AG04450 (cell line): ENCODE measurements around the gene SMPX. TPM values are rescaled to one million over a fixed set of nuclear protein-coding genes. Genes with fewer than 3 reads are reported as not detected.

Experiments used
- CTCF ChIA-PET: fragments of 300-600, 350-600 bp; formaldehyde crosslinking; extraction: SDS; loops from one replicate; lab custom pipeline; 2022; ENCODE audit warnings: antibody characterized with exemption, inconsistent platforms; lab: Charles Lee
- POLR2A ChIA-PET: fragments of 350-600 bp; formaldehyde crosslinking; extraction: SDS; loops from one replicate; lab custom pipeline; 2021; ENCODE audit warnings: antibody characterized with exemption, inconsistent platforms; lab: Yijun Ruan, JAX
- DNase-seq: peaks from one replicate; pipeline ENCODE4 v3.0.0-alpha.2; 2011; ENCODE audit warnings: low read depth, low spot score
- H3K27ac ChIP-seq: one replicate; pipeline ENCODE4 v1.5.1; 2012; ENCODE audit warnings: low read depth, low read length, control low read depth
- H3K27me3 ChIP-seq: one replicate; pipeline ENCODE4 v1.6.0; 2012; ENCODE audit warnings: low read length; ENCODE audit not compliant: control insufficient read depth, insufficient read depth
- H3K4me3 ChIP-seq: 2 replicates; pipeline ENCODE4 v1.5.1; 2011; ENCODE audit warnings: mild to moderate bottlenecking, low read depth, low read length, control low read depth
- H3K9me3 ChIP-seq: 2 replicates; pipeline ENCODE4 v1.5.1; 2012; ENCODE audit warnings: low read length; ENCODE audit not compliant: control insufficient read depth, insufficient read depth
- CTCF ChIP-seq: IDR thresholded peaks from 2 replicates; pipeline ENCODE4 v1.5.1; 2011; ENCODE audit warnings: low read depth, low read length, control low read depth, inconsistent platforms
- polyA plus RNA-seq: library from polyadenylated mRNA; depleted of rRNA; stranded (reverse); fragments of >200 nt; gene quantifications from 2 replicates; pipeline ENCODE4 v1.2.3, GENCODE V29; 2011

The SMPX gene
- polyA plus RNA-seq, 1 experiment: not detected

GRCh38 chrX:21678048-21678612 lies 79.8 kb downstream of the SMPX start:
- CTCF ChIA-PET: no interaction called here
- H3K9me3 ChIP-seq: no peaks in the 10 kb centered on the region
- no peak overlapping the region for H3K4me3 ChIP-seq
- DNase-seq: no peak
- H3K27ac ChIP-seq: no peak overlapping the region
- no peaks in the 10 kb centered on the region for H3K27me3 ChIP-seq
- POLR2A ChIA-PET: no interaction called here
- no peak for TF ChIP-seq CTCF

- POLR2A ChIA-PET: no interaction called here
- CTCF ChIA-PET: no interaction called here
- Histone ChIP-seq H3K27ac (no peak overlapping the region), H3K9me3 (no peaks in the 10 kb centered on the region), H3K27me3 (no peaks in the 10 kb centered on the region), H3K4me3 (no peak overlapping the region)
- TF ChIP-seq CTCF: no peak
- DNase-seq: no peak
Observed at GRCh38 chrX:21675931-21676330, 82.0 kb downstream of the SMPX start.

GRCh38 chrX:21674430-21675186 lies 83.3 kb downstream of the SMPX start:
- no peak for TF ChIP-seq CTCF
- Histone ChIP-seq H3K4me3 (no peak overlapping the region), H3K27ac (no peak overlapping the region), H3K27me3 (no peaks in the 10 kb centered on the region), H3K9me3 (no peaks in the 10 kb centered on the region)
- ChIA-PET POLR2A (no interaction called here), CTCF (no interaction called here)
- DNase-seq: no peak

GRCh38 chrX:21666679-21667078 lies 91.2 kb downstream of the SMPX start:
- no peaks in the 10 kb centered on the region for H3K9me3 ChIP-seq
- ChIA-PET POLR2A (no interaction called here), CTCF (no interaction called here)
- no peak overlapping the region for H3K4me3 ChIP-seq
- no peaks in the 10 kb centered on the region for H3K27me3 ChIP-seq
- DNase-seq: no peak
- H3K27ac ChIP-seq: no peak overlapping the region
- TF ChIP-seq CTCF: no peak

GRCh38 chrX:21666252-21666651 lies 91.7 kb downstream of the SMPX start:
- no peak overlapping the region for H3K4me3 ChIP-seq
- H3K9me3 ChIP-seq: no peaks in the 10 kb centered on the region
- no peak for TF ChIP-seq CTCF
- CTCF ChIA-PET: no interaction called here
- DNase-seq: no peak
- H3K27me3 ChIP-seq: no peaks in the 10 kb centered on the region
- no peak overlapping the region for H3K27ac ChIP-seq
- POLR2A ChIA-PET: no interaction called here
